Activated naive CD4-positive, alpha-beta T cell treated with anti-CD3 and anti-CD28 coated beads, Interleukin-2, amount 50 U/mL, for 72 hours (primary cell): ENCODE data around the gene CATSPER4. TPM values are rescaled to one million over a fixed set of nuclear protein-coding genes. Genes with fewer than 3 reads are reported as not detected.

Source experiments
- total RNA-seq, 2 donors: library from RNA; stranded (reverse); gene quantifications; one replicate each; pipeline ENCODE4 v1.2.3, GENCODE V29; 2022

CATSPER4 gene
- total RNA-seq, 2 donors from 2014 or later, result not detected

Other genes with a start within 250 kb of the CATSPER4 start
- gene PAFAH2, start 192.5 kb upstream of the CATSPER4 start, total RNA-seq, result 1 to 10 TPM; 8.7 to 9.5 TPM
- not detected for gene EXTL1, start 168.8 kb upstream of the CATSPER4 start, total RNA-seq
- not detected for gene SLC30A2, start 144.5 kb upstream of the CATSPER4 start, total RNA-seq
- under 1 TPM in 1 of 2 donors, not detected in 1; 0.31 TPM for gene TRIM63, start 123.0 kb upstream of the CATSPER4 start, total RNA-seq
- 10 to 100 TPM; 12.9 to 22.6 TPM for gene PDIK1L, start 78.8 kb upstream of the CATSPER4 start, total RNA-seq
- gene FAM110D, start 31.5 kb upstream of the CATSPER4 start, total RNA-seq, result not detected
- not detected for gene C1orf232, start 21.6 kb upstream of the CATSPER4 start, total RNA-seq
- 10 to 100 TPM; 23.0 to 34.4 TPM for gene ZNF593, start 20.7 kb upstream of the CATSPER4 start, total RNA-seq
- not detected for gene ZNF593OS, start 18.8 kb upstream of the CATSPER4 start, total RNA-seq
- 1 to 10 TPM; 2.0 to 3.5 TPM for gene CNKSR1, start 13.1 kb upstream of the CATSPER4 start, total RNA-seq
- 10 to 100 TPM; 26.9 to 92.3 TPM for gene CEP85, start 43.6 kb downstream of the CATSPER4 start, total RNA-seq
- 100 to 1,000 TPM; 261 to 364 TPM for gene SH3BGRL3, start 89.5 kb downstream of the CATSPER4 start, total RNA-seq
- gene UBXN11, start 116.0 kb downstream of the CATSPER4 start, total RNA-seq, result 10 to 100 TPM; 21.0 to 25.8 TPM
- 100 to 1,000 TPM; 343 to 698 TPM for gene CD52, start 127.4 kb downstream of the CATSPER4 start, total RNA-seq
- gene CRYBG2, start 163.5 kb downstream of the CATSPER4 start, total RNA-seq, result 1 to 10 TPM; 1.0 to 6.0 TPM
- gene ZNF683, start 182.1 kb downstream of the CATSPER4 start, total RNA-seq, result not detected
- not detected for gene LIN28A, start 220.2 kb downstream of the CATSPER4 start, total RNA-seq
- gene DHDDS, start 241.7 kb downstream of the CATSPER4 start, total RNA-seq, result 10 to 100 TPM; 44.1 to 49.2 TPM